ENCODE measurements around the gene SYTL2.

SYTL2 gene

DNA sequence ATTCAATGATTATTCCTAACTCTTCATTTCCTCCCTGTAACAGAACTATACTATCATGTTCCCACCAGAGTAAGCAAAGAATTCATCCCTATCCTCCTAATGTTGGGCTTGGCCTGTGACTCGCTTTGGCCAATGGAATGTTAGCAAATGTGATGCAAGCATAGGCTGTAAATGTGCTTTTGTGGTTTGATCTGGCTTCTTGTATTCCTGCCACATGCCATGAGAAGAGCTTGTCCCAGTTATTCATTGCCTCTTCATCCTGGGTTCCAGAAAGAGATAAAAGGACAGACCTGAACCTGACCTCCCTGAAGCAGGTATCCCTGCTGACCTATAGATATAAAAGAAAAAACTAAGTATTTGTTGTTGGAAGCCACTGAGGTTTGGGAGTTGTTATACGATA is 51.0 kb downstream of the SYTL2 start:
- DNase-seq (ENCODE audit: low read depth, low spot score), result no peak

DNA sequence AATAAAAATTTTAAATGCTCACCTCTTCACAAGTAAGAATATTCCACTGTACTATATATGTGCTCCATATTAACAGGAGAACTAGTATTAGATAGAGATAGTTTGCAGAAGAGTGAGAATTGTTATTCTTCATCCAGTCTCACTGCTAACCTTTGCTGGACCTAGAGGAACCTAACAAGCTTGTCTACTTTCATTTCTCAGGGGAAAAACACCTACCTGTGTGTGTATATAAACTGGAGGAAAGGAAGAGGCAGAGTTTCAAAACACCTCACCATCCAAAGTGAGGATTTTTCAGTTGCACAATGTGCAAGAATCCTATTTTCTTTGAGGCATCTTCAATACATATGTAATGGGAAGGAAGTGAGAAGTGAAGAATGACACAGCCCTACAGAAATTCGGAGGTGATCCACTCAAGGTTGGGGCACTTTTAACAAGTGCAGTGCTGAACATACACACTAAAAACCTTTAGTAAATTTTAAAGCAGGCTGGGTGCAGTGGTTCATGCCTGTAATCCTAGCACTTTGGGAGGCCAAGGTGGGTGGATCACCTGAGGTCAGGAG is 52.4 kb downstream of the SYTL2 start:
- DNase-seq (ENCODE audit: low read depth, low spot score), result no peak

DNA sequence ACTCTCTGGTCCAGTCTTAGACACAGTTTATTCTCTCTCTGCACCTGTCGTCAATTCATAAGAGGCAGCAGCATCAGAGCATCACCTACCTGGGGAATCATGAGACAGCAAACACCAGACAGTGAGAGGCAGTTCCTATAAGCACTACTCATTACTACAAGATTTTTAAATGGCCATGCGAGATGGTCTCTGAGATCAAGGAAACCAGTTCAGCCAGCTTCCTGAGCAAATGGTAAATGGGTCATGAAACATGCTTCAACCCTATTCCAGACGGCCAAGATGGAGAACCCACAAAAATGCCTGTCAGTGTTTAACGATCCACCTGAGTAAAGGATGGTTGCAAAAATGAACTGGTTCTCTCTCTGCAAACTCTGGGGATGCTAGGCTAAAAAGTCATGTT is 52.9 kb downstream of the SYTL2 start:
- DNase-seq (ENCODE audit: low read depth, low spot score), result no peak

DNA sequence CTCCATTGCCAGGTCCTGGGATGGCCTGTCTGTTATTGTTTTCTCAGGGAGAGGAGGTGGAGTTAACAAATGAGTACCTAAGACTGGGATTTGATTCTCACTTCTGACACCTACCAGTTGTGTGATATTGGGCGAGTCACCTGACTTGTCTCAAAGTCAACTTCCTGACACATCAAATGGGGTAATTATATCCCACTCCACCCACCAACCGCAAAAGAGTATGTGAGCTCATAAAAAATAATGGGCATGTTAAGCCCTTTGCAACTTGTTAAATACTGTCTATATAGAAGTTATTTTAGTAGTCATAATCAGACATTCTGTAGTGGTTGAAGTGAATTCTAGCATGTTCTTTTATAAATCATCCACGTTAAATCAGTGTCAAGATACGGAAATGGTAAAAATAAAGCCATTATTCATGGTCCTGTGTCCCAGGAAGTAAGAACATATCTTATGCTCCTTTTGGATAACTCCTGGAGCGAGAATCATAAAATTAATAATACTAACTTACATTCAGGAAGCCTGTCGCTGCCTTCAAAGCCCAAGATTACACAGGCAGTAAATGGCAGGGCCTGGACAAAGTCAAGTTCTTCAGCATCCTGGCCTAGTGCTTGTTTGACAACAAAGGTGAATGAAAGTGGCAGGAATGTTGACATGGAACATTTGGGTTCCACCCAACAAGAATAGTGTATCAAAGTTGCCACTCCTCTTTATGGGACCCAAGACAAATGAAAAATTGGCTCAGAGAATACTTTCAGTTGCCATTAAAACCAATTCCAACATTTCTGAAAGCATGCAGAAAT is 54.3 kb downstream of the SYTL2 start:
- no peak for DNase-seq (ENCODE audit: low read depth, low spot score)

DNA sequence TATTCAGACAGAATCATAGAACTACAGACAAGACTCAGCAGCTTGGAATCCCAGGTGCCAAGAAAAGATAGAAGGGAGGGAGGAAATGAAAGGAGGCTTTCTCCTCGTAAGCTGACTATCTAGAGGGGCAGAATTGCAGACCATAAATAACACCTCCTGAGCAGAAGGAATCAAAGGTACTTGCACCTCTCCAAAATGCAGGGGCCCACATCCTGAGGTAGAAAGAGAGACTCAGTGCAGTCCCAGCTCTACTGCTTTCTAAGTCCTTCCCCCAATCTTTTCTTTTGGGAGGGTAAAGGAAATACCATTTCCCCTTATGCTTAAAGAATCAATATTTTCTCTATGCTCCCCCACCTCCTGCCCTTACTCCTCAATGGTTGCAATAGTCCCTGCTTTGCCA is 55.2 kb downstream of the SYTL2 start:
- no peak for DNase-seq (ENCODE audit: low read depth, low spot score)

- DNase-seq (ENCODE audit: low read depth, low spot score), result no peak
Observed at GRCh38 chr11:85755285-85755684, 55.7 kb downstream of the SYTL2 start.

DNA sequence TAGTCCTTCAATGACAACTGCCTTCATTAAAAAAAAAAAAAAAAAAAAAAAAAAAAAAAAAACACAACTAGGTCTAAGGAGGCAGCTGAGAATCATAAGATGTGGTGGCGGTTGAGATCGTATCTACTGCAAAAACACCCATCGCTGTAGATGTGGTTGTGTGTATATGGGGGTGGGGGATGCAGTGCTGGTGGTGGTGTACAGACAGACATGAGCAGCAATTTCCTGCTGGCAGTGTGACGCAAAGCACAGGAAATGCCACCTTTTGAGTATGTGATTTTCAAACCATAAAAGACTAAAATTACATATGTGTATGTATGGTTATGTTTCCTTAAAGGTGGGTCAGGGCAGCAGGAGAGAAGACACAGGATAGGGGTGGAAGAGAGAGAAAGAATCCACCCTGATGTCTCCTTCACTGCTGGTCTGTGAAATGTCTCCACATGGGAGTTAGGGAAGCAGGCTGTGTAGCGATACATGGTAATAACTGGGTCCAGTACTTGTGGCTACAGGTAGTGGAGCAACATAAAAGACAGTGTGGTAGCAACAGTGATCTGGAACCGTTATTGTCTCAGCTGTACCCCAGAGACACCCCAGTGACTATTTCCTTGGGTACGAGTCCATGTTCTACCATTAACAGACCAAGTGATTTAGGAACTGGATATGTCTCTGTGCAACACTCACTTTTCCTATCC is 57.9 kb downstream of the SYTL2 start:
- DNase-seq (ENCODE audit: low read depth, low spot score), result no peak

DNA sequence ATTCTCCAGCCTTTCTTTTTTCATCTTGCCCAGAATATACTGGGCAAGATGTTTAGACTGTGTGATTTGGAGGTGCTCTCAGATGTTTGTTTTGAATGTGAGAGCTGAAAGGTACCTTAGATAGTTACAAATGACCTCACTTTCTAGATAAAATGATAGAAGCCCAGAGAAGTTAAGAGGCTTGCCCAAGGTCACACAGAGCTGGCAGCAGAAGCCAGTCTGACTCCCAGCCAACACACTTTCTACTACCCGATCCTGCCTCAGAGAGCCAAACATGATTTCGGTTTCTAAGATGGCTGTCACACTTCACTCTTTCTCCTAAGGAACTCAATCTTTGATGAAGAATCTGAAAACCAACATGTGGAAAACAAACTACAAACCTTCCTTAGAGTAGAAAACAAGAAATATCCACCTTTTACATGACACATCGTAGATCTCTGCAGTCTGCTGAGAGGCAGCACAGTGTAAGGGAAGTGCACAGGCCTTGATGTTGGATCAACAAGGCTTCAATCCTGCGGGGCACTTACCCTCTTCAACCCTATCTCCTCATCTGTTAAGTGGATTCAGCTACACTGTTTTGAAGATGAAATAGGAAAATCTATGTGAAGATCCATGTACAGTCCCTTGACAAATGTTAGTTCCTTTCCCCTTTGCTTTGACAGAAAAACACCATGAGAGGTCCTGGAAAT is 58.6 kb downstream of the SYTL2 start:
- no peak for DNase-seq (ENCODE audit: low read depth, low spot score)

DNA sequence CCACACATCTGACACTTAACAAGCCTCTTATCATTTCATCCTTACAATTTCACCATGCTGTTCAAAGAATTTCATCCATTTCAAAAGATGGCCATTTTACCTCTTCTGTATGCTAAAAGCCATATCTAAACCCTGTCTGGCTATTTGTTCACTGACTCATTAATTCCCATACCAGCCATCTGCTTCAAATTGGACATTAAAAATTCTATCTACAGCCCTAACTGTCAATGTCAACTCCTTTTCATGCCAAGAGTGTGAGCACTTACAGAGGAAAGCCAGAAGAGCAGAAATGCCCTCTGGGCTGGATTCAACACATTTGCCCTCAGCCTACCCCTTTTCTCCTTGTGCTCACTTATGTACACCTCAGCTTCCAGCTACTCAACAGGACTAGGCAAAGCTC is 59.2 kb downstream of the SYTL2 start:
- DNase-seq (ENCODE audit: low read depth, low spot score), result no peak

- no peak for DNase-seq (ENCODE audit: low read depth, low spot score)
Observed at GRCh38 chr11:85750646-85751045, 60.3 kb downstream of the SYTL2 start.

GRCh38 chr11:85749884-85750283 is 61.1 kb downstream of the SYTL2 start:
- no peak for DNase-seq (ENCODE audit: low read depth, low spot score)

- no peak for DNase-seq (ENCODE audit: low read depth, low spot score)
Observed at GRCh38 chr11:85749287-85749834, 61.6 kb downstream of the SYTL2 start.

GRCh38 chr11:85748455-85748891 is 62.5 kb downstream of the SYTL2 start:
- DNase-seq (ENCODE audit: low read depth, low spot score), result no peak

- no peak for DNase-seq (ENCODE audit: low read depth, low spot score)
Observed at GRCh38 chr11:85746670-85747069, 64.3 kb downstream of the SYTL2 start.

GRCh38 chr11:85745626-85746025 is 65.3 kb downstream of the SYTL2 start:
- DNase-seq (ENCODE audit: low read depth, low spot score), result no peak

DNA sequence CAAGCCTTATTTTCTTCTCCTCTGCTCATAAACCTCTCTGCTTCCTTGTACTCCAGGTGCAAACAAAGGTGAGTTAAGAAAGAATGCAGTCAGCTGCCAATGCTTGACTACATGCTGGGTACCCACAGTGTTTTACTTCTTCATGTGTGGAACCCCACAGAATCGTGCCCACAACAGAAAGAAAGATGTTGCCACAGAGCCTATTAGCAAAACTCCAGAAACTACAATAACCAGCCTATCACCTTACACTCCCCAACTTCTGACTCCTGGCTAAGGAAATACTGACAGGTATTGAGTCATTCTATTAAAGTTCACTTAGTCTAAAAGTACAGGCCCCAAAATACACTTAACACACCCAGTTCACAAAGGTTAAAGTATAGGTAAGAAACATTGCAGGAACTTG is 68.1 kb downstream of the SYTL2 start:
- no peak for DNase-seq (ENCODE audit: low read depth, low spot score)

- no peak for DNase-seq (ENCODE audit: low read depth, low spot score)
Observed at GRCh38 chr11:85742348-85742747, 68.6 kb downstream of the SYTL2 start.

DNA sequence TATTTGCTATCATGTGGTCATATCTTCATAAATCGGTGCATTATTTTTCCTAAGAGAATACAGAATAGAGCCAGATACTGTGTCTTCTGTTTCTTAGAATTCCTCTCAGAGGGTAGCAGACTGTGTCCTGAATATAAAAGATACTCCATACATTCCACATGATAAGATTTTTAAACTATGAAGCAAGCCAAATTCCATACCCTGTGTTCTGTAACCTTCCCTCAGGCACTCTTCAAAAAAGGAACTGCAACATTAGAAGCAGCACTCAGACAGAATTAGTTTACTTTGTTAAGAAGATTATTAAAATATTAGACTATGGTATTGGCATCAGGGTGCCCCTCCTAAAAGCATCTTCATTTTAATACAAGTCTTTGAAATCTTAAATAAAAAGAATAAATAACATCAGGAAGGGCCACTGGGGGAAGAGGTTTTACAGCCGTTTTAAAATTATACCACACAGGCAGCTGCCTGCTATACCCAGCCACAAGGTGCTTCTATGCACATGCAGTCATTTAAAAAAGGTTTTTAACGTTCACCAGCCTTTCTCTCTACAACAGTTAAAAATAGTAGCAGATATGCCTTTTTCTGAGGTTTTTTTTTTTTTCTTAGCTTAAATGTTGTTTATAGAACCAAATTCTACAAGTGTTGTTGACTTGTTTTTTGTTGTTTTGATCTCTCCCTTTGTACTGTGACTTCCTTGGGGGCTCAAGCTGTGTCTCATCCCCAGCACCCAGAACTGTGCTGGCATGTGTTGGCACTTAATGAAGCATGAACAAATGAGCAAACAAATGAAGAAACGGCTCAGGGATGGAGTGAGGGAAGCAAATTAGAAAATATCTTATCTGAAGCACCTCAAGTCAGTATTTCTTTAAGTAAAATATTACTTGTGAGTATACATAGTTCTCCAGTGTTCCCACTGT is 70.2 kb downstream of the SYTL2 start:
- no peak for DNase-seq (ENCODE audit: low read depth, low spot score)

DNA sequence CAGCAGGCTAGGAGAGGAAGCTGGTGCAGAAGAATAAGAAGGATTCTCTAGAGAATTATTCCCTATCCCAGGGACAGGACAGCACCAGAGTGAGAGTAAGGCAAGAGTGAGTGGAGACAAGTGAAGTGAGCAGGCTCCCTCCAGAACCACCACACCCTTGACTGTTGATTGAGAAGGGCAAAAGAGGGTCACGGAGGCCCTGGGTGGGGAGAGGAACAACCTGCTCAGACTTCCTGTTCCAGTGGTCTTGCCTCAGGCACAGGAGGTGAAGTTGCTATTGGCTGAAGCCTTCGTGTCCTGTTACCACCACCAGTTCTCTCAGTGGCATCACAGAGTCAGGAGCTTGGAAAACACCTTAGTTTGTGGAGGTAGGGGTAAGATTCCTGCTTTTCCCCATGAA is 73.2 kb downstream of the SYTL2 start:
- no peak for DNase-seq (ENCODE audit: low read depth, low spot score)

GRCh38 chr11:85735876-85736460 is 75.0 kb downstream of the SYTL2 start:
- DNase-seq (ENCODE audit: low read depth, low spot score), result no peak

GRCh38 chr11:85732965-85733364 is 78.0 kb downstream of the SYTL2 start:
- no peak for DNase-seq (ENCODE audit: low read depth, low spot score)
